GM12875 (cell line): Measurements from ENCODE around the gene CSF1.
"Not testable (repeated sequence)": the region's sequence is repeated elsewhere in the genome, so short reads cannot be mapped to it uniquely, and the experiment has no call there.

Experiments
- H3K4me3 ChIP-seq: one replicate; pipeline ENCODE4 v1.5.1; 2011; ENCODE audit warnings: low read depth, low read length, control low read depth
- CTCF ChIP-seq: IDR thresholded peaks from 2 replicates; pipeline ENCODE4 v1.5.1; 2011; ENCODE audit warnings: low read depth, mild to moderate bottlenecking, control low read depth, inconsistent platforms, low read length, moderate library complexity, borderline replicate concordance; ENCODE audit not compliant: insufficient read depth

Gene CSF1

GRCh38 chr1:109913360-109913879 is 2.8 kb downstream of the CSF1 start:
- no peak overlapping the region for H3K4me3 ChIP-seq
- TF ChIP-seq CTCF, result no peak

- no peak overlapping the region for H3K4me3 ChIP-seq
- no peak for TF ChIP-seq CTCF
Observed at GRCh38 chr1:109914587-109915240, 4.1 kb downstream of the CSF1 start.

GRCh38 chr1:109917051-109917767 is 6.6 kb downstream of the CSF1 start:
- H3K4me3 ChIP-seq, result no peak overlapping the region
- TF ChIP-seq CTCF, result no peak

GRCh38 chr1:109917768-109918606 is 7.3 kb downstream of the CSF1 start:
- H3K4me3 ChIP-seq, result no peak overlapping the region
- TF ChIP-seq CTCF, result peak; percentile 31; the same call in 1 of the 2 replicates

- H3K4me3 ChIP-seq, result no peak overlapping the region
- TF ChIP-seq CTCF, result no peak
Observed at GRCh38 chr1:109918671-109919070, 8.0 kb downstream of the CSF1 start.

GRCh38 chr1:109919303-109919702 is 8.7 kb downstream of the CSF1 start:
- H3K4me3 ChIP-seq, result no peak overlapping the region
- no peak for TF ChIP-seq CTCF

GRCh38 chr1:109920391-109920790 is 9.7 kb downstream of the CSF1 start:
- not testable (repeated sequence) for H3K4me3 ChIP-seq
